A549 (cell line): ENCODE results near the gene ZFY.

Source experiments
- CHD2 ChIP-seq: fragments of 150-350 bp; IDR thresholded peaks from 2 replicates; pipeline ENCODE4 v1.6.1; 2014; ENCODE audit warnings: low read length; ENCODE audit not compliant: partially characterized antibody
- CTCF ChIP-seq: fragments of >200 bp; sonication (Bioruptor Twin); formaldehyde crosslinking; IDR thresholded peaks from 3 replicates; pipeline ENCODE4 v1.5.1; 2016
- E2F6 ChIP-seq: IDR thresholded peaks from 2 replicates; pipeline ENCODE4 v1.6.1; 2012; ENCODE audit warnings: low read depth, borderline replicate concordance
- EP300 ChIP-seq, 2 experiments: fragments of >200 bp; sonication (Bioruptor Twin); formaldehyde crosslinking; IDR thresholded peaks; 2 replicates in 1 of 2; 3 replicates in 1 of 2; pipeline ENCODE4 v1.6.1; 2016 to 2017
- MAFK ChIP-seq: fragments of 450-650 bp; IDR thresholded peaks from 2 replicates; pipeline ENCODE4 v1.6.1; 2014; ENCODE audit not compliant: partially characterized antibody
- MYC ChIP-seq: IDR thresholded peaks from 2 replicates; pipeline ENCODE4 v1.6.1; 2012; ENCODE audit warnings: mild to moderate bottlenecking, inconsistent platforms, low read length, improper control_type of control experiment, borderline replicate concordance
- POLR2A ChIP-seq: IDR thresholded peaks from 2 replicates; pipeline ENCODE4 v1.6.1; 2012; ENCODE audit warnings: mild to moderate bottlenecking, low read length
- REST ChIP-seq: fragments of 200-600 bp; sonication (generic); IDR thresholded peaks from 2 replicates; pipeline ENCODE4 v1.6.1; 2016; ENCODE audit warnings: antibody characterized with exemption, mild to moderate bottlenecking, moderate library complexity
- USF2 ChIP-seq: fragments of 450-650 bp; IDR thresholded peaks from 2 replicates; pipeline ENCODE4 v1.6.1; 2014; ENCODE audit warnings: antibody characterized with exemption
- ZSCAN20 ChIP-seq: fragments of 250-450 bp; sonication (Bioruptor Pico); IDR thresholded peaks from 2 replicates; pipeline ENCODE4 v1.8.0; 2022; ENCODE audit warnings: mild to moderate bottlenecking, moderate library complexity

- TF ChIP-seq MYC: no peak
- TF ChIP-seq CTCF: no peak
- no peak for TF ChIP-seq ZSCAN20
- TF ChIP-seq POLR2A: no peak
- no peak for TF ChIP-seq EP300 (IDR thresholded peaks at IDR 0.05)
- TF ChIP-seq CHD2: no peak
- TF ChIP-seq MAFK: no peak
- no peak for TF ChIP-seq REST
- TF ChIP-seq E2F6: no peak
- no peak for TF ChIP-seq USF2
Observed at GRCh38 chrY:2949590-2950252, 14.5 kb downstream of the ZFY start.
